Smooth muscle cell (in vitro differentiated cells): ENCODE measurements around the gene CDC26. TPM values are rescaled to one million over a fixed set of nuclear protein-coding genes. Genes with fewer than 3 reads are reported as not detected.
"Not testable (repeated sequence)": the region's sequence is repeated elsewhere in the genome, so short reads cannot be mapped to it uniquely, and the experiment has no call there.

Source experiments
- DNase-seq: peaks from one replicate; lab custom pipeline; 2025; ENCODE audit not compliant: unreplicated experiment; lab: John Stamatoyannopoulos, UW
- H2AFZ ChIP-seq: fragments of 200-600 bp; sonication (generic); 2 replicates; pipeline ENCODE4 v1.6.0; 2016; ENCODE audit warnings: antibody characterized with exemption, low read depth, mild to moderate bottlenecking
- H3F3A ChIP-seq: fragments of 200-600 bp; sonication (generic); 2 replicates; pipeline ENCODE4 v1.6.0; 2017; ENCODE audit warnings: antibody characterized with exemption, low read depth
- H3K27ac ChIP-seq: fragments of 200-600 bp; sonication (generic); 2 replicates; pipeline ENCODE4 v1.5.1; 2016; ENCODE audit warnings: low read depth, mild to moderate bottlenecking
- H3K27me3 ChIP-seq: fragments of 200-600 bp; sonication (generic); 2 replicates; pipeline ENCODE4 v1.6.1; 2016; ENCODE audit warnings: low read depth, mild to moderate bottlenecking
- H3K36me3 ChIP-seq: fragments of 200-600 bp; sonication (generic); 2 replicates; pipeline ENCODE4 v1.5.1; 2016; ENCODE audit warnings: low read depth
- H3K4me1 ChIP-seq: fragments of 200-600 bp; sonication (generic); 2 replicates; pipeline ENCODE4 v1.5.1; 2016; ENCODE audit warnings: low read depth
- H3K4me2 ChIP-seq: fragments of 200-600 bp; sonication (generic); 2 replicates; pipeline ENCODE4 v1.6.0; 2016; ENCODE audit warnings: mild to moderate bottlenecking
- H3K4me3 ChIP-seq: fragments of 200-600 bp; sonication (generic); 2 replicates; pipeline ENCODE4 v1.5.1; 2016; ENCODE audit warnings: mild to moderate bottlenecking
- H3K79me2 ChIP-seq: fragments of 200-600 bp; sonication (generic); 2 replicates; pipeline ENCODE4 v1.6.0; 2016; ENCODE audit warnings: low read depth, mild to moderate bottlenecking
- H3K9ac ChIP-seq: fragments of 200-600 bp; sonication (generic); 2 replicates; pipeline ENCODE4 v1.6.0; 2016; ENCODE audit warnings: low read depth
- H3K9me3 ChIP-seq: fragments of 200-600 bp; sonication (generic); replicated peaks from 2 replicates; pipeline ENCODE4 v1.5.1; 2016; ENCODE audit warnings: low read depth
- H4K20me1 ChIP-seq: fragments of 200-600 bp; sonication (generic); 2 replicates; pipeline ENCODE4 v1.6.0; 2016; ENCODE audit warnings: low read depth
- WGBS: methylation state at CpG from one replicate; pipeline ENCODE4 v1.1.7; 2016; ENCODE audit warnings: low lambda C conversion rate; 5-methylcytosine and 5-hydroxymethylcytosine counted together
- polyA plus RNA-seq: library from polyadenylated mRNA; unstranded; fragments of >200 nt; fragmentation: Nextera tagmentation; extraction: Ambion mirVana; gene quantifications from 2 replicates; pipeline ENCODE4 v1.2.1, GENCODE V29; 2016
- total RNA-seq: library from RNA; depleted of rRNA; stranded (reverse); fragments of >200 nt; gene quantifications from 2 replicates; pipeline ENCODE4 v1.2.3, GENCODE V29; 2014
- TF ChIP-seq, protein P1 (sequence below): fragments of 200-600 bp; sonication (generic); IDR thresholded peaks from 2 replicates; pipeline ENCODE4 v1.5.1; 2017; ENCODE audit warnings: borderline replicate concordance, mild to moderate bottlenecking, antibody characterized with exemption; ENCODE audit not compliant: insufficient read depth, poor library complexity, severe bottlenecking

The CDC26 gene
- total and polyA plus RNA-seq, 2 experiments from 2014 or later: 49.3 to 59.8 TPM

- no peak for DNase-seq
- Histone ChIP-seq H3K36me3 (no peaks in the 10 kb centered on the region), H3K27me3 (no peaks in the 10 kb centered on the region), H3K27ac (no peak overlapping the region), H2AFZ (no peak overlapping the region), H3K4me3 (no peak overlapping the region), H3K9me3 (no peaks in the 10 kb centered on the region), H3F3A (no peaks in the 10 kb centered on the region), H3K79me2 (peaks cover 58% of the 10 kb centered on the region), H3K9ac (no peak overlapping the region), H3K4me1 (no peaks in the 10 kb centered on the region), H3K4me2 (no peak overlapping the region), H4K20me1 (peaks cover 100% of the 10 kb centered on the region)
- TF ChIP-seq, protein P1, sequence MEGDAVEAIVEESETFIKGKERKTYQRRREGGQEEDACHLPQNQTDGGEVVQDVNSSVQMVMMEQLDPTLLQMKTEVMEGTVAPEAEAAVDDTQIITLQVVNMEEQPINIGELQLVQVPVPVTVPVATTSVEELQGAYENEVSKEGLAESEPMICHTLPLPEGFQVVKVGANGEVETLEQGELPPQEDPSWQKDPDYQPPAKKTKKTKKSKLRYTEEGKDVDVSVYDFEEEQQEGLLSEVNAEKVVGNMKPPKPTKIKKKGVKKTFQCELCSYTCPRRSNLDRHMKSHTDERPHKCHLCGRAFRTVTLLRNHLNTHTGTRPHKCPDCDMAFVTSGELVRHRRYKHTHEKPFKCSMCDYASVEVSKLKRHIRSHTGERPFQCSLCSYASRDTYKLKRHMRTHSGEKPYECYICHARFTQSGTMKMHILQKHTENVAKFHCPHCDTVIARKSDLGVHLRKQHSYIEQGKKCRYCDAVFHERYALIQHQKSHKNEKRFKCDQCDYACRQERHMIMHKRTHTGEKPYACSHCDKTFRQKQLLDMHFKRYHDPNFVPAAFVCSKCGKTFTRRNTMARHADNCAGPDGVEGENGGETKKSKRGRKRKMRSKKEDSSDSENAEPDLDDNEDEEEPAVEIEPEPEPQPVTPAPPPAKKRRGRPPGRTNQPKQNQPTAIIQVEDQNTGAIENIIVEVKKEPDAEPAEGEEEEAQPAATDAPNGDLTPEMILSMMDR: no peak
- WGBS: 93% methylated on average over 10 of the region's 10 CpGs
Measured at GRCh38 chr9:113238202-113238858, 37.0 kb downstream of the CDC26 start.

DNA sequence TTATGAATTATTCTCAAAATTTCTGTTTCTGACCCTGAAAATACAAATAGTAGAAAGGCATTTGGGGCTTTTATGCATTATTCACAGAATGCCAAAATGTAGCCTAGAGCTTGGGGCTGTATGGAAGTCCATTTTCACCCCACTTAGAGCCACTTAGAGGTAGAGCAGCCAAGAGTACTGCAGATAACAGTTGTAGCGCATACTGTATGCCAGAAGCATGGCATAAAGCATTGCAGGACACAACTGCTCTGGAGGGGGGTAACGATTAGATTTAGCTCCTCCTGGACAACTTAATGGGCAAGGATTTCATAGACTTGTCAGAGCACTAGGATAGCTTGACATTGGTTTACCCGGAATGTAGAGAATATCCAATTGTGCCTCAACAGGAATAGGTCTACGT is 38.3 kb downstream of the CDC26 start:
- WGBS: 92% methylated on average over 4 of the region's 4 CpGs

GRCh38 chr9:113235701-113236255 is 39.6 kb downstream of the CDC26 start:
- not testable (repeated sequence) for H2AFZ ChIP-seq, H3K27me3 ChIP-seq, DNase-seq, H3K9me3 ChIP-seq, H3K4me2 ChIP-seq, H3K27ac ChIP-seq, H3K36me3 ChIP-seq, H3K9ac ChIP-seq, H3F3A ChIP-seq, H3K4me1 ChIP-seq, H3K4me3 ChIP-seq
- WGBS: 96% methylated on average over 10 of the region's 10 CpGs
- peaks cover 100% of the 10 kb centered on the region for H4K20me1 ChIP-seq
- H3K79me2 ChIP-seq: peaks cover 71% of the 10 kb centered on the region

More for the DNA sequence above, 38.3 kb downstream of the CDC26 start:
- Histone ChIP-seq H3K9ac (no peak overlapping the region), H3K4me2 (no peak overlapping the region), H3K79me2 (peaks cover 67% of the 10 kb centered on the region), H3K27ac (no peak overlapping the region), H3K27me3 (no peaks in the 10 kb centered on the region), H3K36me3 (no peaks in the 10 kb centered on the region), H3F3A (no peaks in the 10 kb centered on the region), H2AFZ (no peak overlapping the region), H3K4me3 (no peak overlapping the region), H4K20me1 (peaks cover 100% of the 10 kb centered on the region), H3K4me1 (no peaks in the 10 kb centered on the region), H3K9me3 (no peaks in the 10 kb centered on the region)
- TF ChIP-seq, protein P1: no peak
- DNase-seq: no peak

- H3K27me3 ChIP-seq: no peaks in the 10 kb centered on the region
Measured at GRCh38 chr9:113231701-113232100, 43.7 kb downstream of the CDC26 start.

More at GRCh38 chr9:113231701-113232100, 43.7 kb downstream of the CDC26 start:
- Histone ChIP-seq H3K27ac (no peak overlapping the region), H3K79me2 (peaks cover 73% of the 10 kb centered on the region), H3K36me3 (no peaks in the 10 kb centered on the region), H2AFZ (no peak overlapping the region), H3K4me3 (no peak overlapping the region), H3K4me1 (no peaks in the 10 kb centered on the region), H3K4me2 (no peak overlapping the region), H3K9me3 (no peaks in the 10 kb centered on the region), H4K20me1 (peaks cover 100% of the 10 kb centered on the region), H3F3A (no peaks in the 10 kb centered on the region), H3K9ac (no peak overlapping the region)
- 96% methylated on average over 2 of the region's 2 CpGs for WGBS
- DNase-seq: no peak
- TF ChIP-seq, protein P1: no peak
